SU-DHL-6 (cell line): ENCODE data around the gene BANP.

Experiments
- EZH2phosphoT487 ChIP-seq: fragments of 200-600 bp; sonication (generic), shearing (Covaris generic); conservative IDR thresholded peaks from 2 replicates; pipeline ENCODE4 v1.6.1; 2018; ENCODE audit warnings: mild to moderate bottlenecking, antibody characterized with exemption, low read length, moderate library complexity, mixed read lengths
- TF ChIP-seq, protein P1 (sequence below): fragments of 200-600 bp; sonication (generic); IDR thresholded peaks from one replicate; pipeline ENCODE4 v1.5.1; 2017; ENCODE audit warnings: antibody characterized with exemption, mild to moderate bottlenecking, low read length, moderate library complexity; ENCODE audit not compliant: insufficient read depth, poor library complexity, severe bottlenecking

DNA sequence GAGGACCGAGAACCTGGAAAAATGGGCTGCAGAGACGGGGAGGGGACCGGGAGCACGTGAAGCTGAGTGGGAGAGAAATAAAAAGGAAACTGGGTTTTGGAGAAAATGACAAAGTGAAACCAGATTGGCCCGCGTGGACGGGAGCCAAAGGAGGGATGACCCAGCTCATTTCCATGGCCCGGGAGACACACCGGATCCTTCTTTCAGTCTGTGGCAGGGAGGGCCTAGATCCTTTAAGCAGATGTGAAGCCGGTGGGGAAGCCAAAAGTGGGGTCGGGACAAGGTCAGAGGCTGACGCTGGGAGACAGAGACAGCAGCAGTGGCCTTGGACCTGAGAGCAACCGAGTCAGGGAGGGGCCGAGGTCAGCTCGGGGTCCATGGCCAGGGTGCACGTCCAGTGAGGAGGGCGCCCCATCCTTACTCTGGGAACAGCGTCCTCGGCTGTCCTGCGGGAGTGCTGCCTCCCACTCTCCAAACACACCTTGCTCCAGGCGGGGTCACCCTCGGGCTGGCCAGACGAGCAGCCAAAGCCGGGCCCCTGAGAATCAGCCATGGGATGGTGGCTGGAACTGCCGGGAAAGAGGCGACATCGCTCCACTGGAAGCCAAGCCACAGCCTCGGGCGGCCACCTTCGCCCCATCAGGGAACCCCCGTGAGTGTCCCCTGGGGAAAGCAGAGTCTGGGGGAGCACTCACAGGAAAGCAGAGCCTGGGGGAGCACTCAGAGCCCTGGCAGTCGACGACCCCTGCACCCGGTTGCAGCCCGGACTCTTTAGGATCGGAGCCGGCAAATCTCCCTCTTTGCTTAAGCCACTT, 32.2 kb upstream of the BANP start:
- TF ChIP-seq, protein P1, sequence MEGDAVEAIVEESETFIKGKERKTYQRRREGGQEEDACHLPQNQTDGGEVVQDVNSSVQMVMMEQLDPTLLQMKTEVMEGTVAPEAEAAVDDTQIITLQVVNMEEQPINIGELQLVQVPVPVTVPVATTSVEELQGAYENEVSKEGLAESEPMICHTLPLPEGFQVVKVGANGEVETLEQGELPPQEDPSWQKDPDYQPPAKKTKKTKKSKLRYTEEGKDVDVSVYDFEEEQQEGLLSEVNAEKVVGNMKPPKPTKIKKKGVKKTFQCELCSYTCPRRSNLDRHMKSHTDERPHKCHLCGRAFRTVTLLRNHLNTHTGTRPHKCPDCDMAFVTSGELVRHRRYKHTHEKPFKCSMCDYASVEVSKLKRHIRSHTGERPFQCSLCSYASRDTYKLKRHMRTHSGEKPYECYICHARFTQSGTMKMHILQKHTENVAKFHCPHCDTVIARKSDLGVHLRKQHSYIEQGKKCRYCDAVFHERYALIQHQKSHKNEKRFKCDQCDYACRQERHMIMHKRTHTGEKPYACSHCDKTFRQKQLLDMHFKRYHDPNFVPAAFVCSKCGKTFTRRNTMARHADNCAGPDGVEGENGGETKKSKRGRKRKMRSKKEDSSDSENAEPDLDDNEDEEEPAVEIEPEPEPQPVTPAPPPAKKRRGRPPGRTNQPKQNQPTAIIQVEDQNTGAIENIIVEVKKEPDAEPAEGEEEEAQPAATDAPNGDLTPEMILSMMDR, result no peak
- TF ChIP-seq EZH2phosphoT487, result no peak
